RWPE2 (cell line): ENCODE measurements around the gene LAMA5.

Source experiments
- ATAC-seq: fragments of 200-7000 bp; cut with Tn5 transposase; 3 replicates; pipeline ENCODE4 v1.9.1; 2021; ENCODE audit warnings: low read depth
- DNase-seq: peaks from one replicate; pipeline ENCODE4 v3.0.0-alpha.2; 2020; ENCODE audit warnings: low spot score
- H3K27ac ChIP-seq: fragments of 450-650 bp; 2 replicates; pipeline ENCODE4 v1.5.1; 2017; ENCODE audit warnings: mild to moderate bottlenecking; ENCODE audit not compliant: poor library complexity, severe bottlenecking
- H3K27me3 ChIP-seq: fragments of 250-450 bp; sonication (Bioruptor Pico); 2 replicates; pipeline ENCODE4 v1.5.1; 2021; ENCODE audit warnings: mild to moderate bottlenecking, moderate library complexity; ENCODE audit not compliant: insufficient read depth, poor library complexity, severe bottlenecking
- H3K36me3 ChIP-seq: fragments of 250-450 bp; sonication (Bioruptor Pico); 2 replicates; pipeline ENCODE4 v1.5.1; 2020; ENCODE audit warnings: low read depth, mild to moderate bottlenecking, moderate library complexity
- H3K4me1 ChIP-seq: fragments of 250-450 bp; sonication (Bioruptor Pico); 2 replicates; pipeline ENCODE4 v1.5.1; 2021; ENCODE audit warnings: mild to moderate bottlenecking, moderate library complexity; ENCODE audit not compliant: insufficient read depth, poor library complexity, severe bottlenecking
- H3K4me3 ChIP-seq: fragments of 250-450 bp; sonication (Bioruptor Pico); 2 replicates; pipeline ENCODE4 v1.5.1; 2021; ENCODE audit warnings: mild to moderate bottlenecking, moderate library complexity; ENCODE audit not compliant: severe bottlenecking
- H3K9me3 ChIP-seq: fragments of 250-450 bp; sonication (Bioruptor Pico); 2 replicates; pipeline ENCODE4 v1.5.1; 2021; ENCODE audit warnings: mild to moderate bottlenecking, moderate library complexity; ENCODE audit not compliant: severe bottlenecking
- CTCF ChIP-seq: fragments of 450-650 bp; IDR thresholded peaks from one replicate; pipeline ENCODE4 v1.5.1; 2017; ENCODE audit warnings: mild to moderate bottlenecking, moderate library complexity; ENCODE audit not compliant: poor library complexity, severe bottlenecking

LAMA5 gene

GRCh38 chr20:62404112-62404665, 37.1 kb upstream of the LAMA5 start:
- H3K4me3 ChIP-seq: no peak overlapping the region
- no peak for ATAC-seq
- H3K4me1 ChIP-seq: no peaks in the 10 kb centered on the region
- DNase-seq: no peak
- no peak overlapping the region for H3K27ac ChIP-seq
- no peaks in the 10 kb centered on the region for H3K27me3 ChIP-seq
- H3K36me3 ChIP-seq: no peaks in the 10 kb centered on the region
- H3K9me3 ChIP-seq: no peaks in the 10 kb centered on the region
- no peak for TF ChIP-seq CTCF

GRCh38 chr20:62403331-62403730, 36.2 kb upstream of the LAMA5 start:
- no peaks in the 10 kb centered on the region for H3K4me1 ChIP-seq
- TF ChIP-seq CTCF: peak; percentile 5
- H3K27ac ChIP-seq: no peak overlapping the region
- H3K36me3 ChIP-seq: no peaks in the 10 kb centered on the region
- ATAC-seq (no peak), DNase-seq (peak; percentile 81)
- no peaks in the 10 kb centered on the region for H3K27me3 ChIP-seq
- no peak overlapping the region for H3K4me3 ChIP-seq
- no peaks in the 10 kb centered on the region for H3K9me3 ChIP-seq

GRCh38 chr20:62402456-62403150, 35.5 kb upstream of the LAMA5 start:
- Histone ChIP-seq H3K9me3 (no peaks in the 10 kb centered on the region), H3K27me3 (no peaks in the 10 kb centered on the region), H3K4me1 (no peaks in the 10 kb centered on the region), H3K4me3 (no peak overlapping the region), H3K27ac (no peak overlapping the region), H3K36me3 (no peaks in the 10 kb centered on the region)
- ATAC-seq (no peak), DNase-seq (peak; percentile 83)
- no peak for TF ChIP-seq CTCF

DNA sequence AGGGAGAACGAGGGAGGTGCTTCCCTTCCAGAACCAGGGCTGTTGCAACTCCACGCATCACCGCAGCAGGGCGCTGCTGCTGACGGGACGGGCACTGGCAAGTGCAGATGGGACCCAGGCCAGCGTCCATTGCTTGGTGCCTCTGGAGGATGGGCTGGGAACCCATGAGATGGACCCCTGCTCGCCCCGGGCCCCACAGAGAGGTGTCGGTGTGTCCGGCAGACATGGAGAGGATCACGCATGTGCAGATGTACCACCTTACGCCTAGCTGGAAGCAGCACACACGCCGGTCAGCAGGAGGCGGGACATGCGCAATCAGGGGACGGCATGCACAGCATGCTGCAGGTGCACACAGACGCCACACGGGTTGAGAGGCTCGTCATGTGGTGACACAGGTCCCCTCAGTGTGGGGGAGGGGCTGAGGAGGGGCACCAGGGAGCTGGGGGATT, 34.2 kb upstream of the LAMA5 start:
- no peaks in the 10 kb centered on the region for H3K4me1 ChIP-seq
- no peak overlapping the region for H3K27ac ChIP-seq
- peak; percentile 89 for DNase-seq
- no peak overlapping the region for H3K4me3 ChIP-seq
- H3K27me3 ChIP-seq: no peaks in the 10 kb centered on the region
- no peaks in the 10 kb centered on the region for H3K36me3 ChIP-seq
- TF ChIP-seq CTCF: peak; percentile 57
- H3K9me3 ChIP-seq: no peaks in the 10 kb centered on the region
- no peak for ATAC-seq

DNA sequence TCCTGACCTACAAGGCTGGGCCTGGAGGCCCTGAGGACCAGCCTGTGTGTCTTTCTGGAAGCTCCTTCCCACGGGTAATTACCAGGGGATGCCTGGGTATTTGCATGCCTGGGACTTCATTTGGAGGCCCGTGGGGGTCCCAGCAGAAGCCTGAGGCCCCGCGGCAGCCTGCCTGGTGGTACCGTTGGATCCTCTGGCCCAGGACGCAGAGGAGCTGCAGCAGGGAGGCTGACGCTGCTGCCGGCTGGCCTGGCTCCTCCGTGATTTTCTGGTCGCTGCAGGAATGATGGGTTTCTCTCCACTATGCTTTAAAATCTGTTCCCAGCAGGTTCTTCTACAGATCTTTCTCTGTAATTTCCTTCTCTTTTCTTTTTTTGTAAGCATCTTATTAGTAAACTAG, 33.4 kb upstream of the LAMA5 start:
- H3K4me1 ChIP-seq: no peaks in the 10 kb centered on the region
- no peak overlapping the region for H3K4me3 ChIP-seq
- ATAC-seq: no peak
- no peaks in the 10 kb centered on the region for H3K9me3 ChIP-seq
- no peaks in the 10 kb centered on the region for H3K36me3 ChIP-seq
- TF ChIP-seq CTCF: no peak
- no peak overlapping the region for H3K27ac ChIP-seq
- no peak for DNase-seq
- no peaks in the 10 kb centered on the region for H3K27me3 ChIP-seq
